Breast epithelium (tissue), 3 donors: ENCODE data around the gene RGS7.

Source experiments
- POLR2A ChIP-seq: fragments of 450-650 bp; IDR thresholded peaks from one replicate; pipeline ENCODE4 v1.6.1; 2016; ENCODE audit warnings: antibody characterized with exemption, mild to moderate bottlenecking, moderate library complexity
- POLR2AphosphoS5 ChIP-seq, 3 donors: sonication (generic); formaldehyde crosslinking; IDR thresholded peaks; one replicate each; pipeline ENCODE4 v1.6.1; 2017; ENCODE audit warnings: antibody characterized with exemption in 3 of 3
- TF ChIP-seq, protein P1 (sequence below), 3 donors: fragments of 450-650 bp; IDR thresholded peaks; one replicate each; pipeline ENCODE4 v1.5.1; 2016 to 2017; ENCODE audit warnings: antibody characterized with exemption in 3 of 3, mild to moderate bottlenecking in 3 of 3, moderate library complexity in 3 of 3

DNA sequence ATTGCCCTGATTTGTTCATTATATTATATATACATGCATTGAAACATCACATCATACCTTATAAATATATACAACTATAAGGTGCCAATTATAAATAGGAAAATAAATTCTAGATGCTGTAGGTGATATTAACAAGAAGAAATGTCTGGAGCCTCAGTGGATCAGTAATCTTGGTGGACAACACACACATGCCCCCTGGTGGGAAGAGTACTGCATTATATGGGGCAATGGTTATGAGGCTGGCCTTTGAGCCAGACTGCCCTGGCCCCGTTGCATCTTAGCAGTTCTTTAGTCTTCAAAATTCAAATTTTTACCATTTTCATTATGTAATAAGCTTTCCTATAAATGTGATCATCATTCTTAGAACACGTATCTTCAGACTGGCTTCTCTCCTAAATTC is 410.1 kb downstream of the RGS7 start:
- no peak for TF ChIP-seq POLR2A
- TF ChIP-seq, protein P1, sequence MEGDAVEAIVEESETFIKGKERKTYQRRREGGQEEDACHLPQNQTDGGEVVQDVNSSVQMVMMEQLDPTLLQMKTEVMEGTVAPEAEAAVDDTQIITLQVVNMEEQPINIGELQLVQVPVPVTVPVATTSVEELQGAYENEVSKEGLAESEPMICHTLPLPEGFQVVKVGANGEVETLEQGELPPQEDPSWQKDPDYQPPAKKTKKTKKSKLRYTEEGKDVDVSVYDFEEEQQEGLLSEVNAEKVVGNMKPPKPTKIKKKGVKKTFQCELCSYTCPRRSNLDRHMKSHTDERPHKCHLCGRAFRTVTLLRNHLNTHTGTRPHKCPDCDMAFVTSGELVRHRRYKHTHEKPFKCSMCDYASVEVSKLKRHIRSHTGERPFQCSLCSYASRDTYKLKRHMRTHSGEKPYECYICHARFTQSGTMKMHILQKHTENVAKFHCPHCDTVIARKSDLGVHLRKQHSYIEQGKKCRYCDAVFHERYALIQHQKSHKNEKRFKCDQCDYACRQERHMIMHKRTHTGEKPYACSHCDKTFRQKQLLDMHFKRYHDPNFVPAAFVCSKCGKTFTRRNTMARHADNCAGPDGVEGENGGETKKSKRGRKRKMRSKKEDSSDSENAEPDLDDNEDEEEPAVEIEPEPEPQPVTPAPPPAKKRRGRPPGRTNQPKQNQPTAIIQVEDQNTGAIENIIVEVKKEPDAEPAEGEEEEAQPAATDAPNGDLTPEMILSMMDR (IDR thresholded peaks at IDR 0.05) = peak in 1 of 3 donors; percentile 12
- TF ChIP-seq POLR2AphosphoS5 (IDR thresholded peaks at IDR 0.05) = no peak
